ENCODE data around the gene LNPK.
A peak's percentile ranks its signal among the peaks of the same experiment; 100 is the strongest.

LNPK gene

DNA sequence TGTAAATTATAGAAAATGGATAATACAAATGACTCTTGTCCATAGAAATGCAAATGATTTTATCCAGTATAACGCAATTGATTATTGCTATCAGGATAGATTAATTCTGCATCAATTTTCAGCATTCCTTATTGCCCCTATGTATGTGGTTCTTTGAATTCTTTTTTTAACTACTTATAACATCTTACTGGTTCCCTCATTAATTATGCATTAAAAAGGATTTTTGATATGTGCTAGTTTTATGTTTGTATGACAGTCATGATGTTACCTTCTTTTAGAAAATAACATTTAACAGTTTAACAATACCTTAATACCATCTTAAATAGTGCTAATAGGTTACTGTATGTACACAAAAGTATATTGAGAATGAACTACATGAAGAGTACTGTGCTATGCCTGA is 20.0 kb upstream of the LNPK start:
- TF ChIP-seq, protein P1, sequence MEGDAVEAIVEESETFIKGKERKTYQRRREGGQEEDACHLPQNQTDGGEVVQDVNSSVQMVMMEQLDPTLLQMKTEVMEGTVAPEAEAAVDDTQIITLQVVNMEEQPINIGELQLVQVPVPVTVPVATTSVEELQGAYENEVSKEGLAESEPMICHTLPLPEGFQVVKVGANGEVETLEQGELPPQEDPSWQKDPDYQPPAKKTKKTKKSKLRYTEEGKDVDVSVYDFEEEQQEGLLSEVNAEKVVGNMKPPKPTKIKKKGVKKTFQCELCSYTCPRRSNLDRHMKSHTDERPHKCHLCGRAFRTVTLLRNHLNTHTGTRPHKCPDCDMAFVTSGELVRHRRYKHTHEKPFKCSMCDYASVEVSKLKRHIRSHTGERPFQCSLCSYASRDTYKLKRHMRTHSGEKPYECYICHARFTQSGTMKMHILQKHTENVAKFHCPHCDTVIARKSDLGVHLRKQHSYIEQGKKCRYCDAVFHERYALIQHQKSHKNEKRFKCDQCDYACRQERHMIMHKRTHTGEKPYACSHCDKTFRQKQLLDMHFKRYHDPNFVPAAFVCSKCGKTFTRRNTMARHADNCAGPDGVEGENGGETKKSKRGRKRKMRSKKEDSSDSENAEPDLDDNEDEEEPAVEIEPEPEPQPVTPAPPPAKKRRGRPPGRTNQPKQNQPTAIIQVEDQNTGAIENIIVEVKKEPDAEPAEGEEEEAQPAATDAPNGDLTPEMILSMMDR (IDR thresholded peaks at IDR 0.05; ENCODE audit: borderline replicate concordance, insufficient read depth, low read depth, low read length), result no peak
- no peak overlapping the region for H3K4me3 ChIP-seq (ENCODE audit: low read depth, low read length)

- TF ChIP-seq, protein P1 (IDR thresholded peaks at IDR 0.05; ENCODE audit: borderline replicate concordance, insufficient read depth, low read depth, low read length), result no peak
- no peak overlapping the region for H3K4me3 ChIP-seq (ENCODE audit: low read depth, low read length)
Observed at GRCh38 chr2:176020400-176020799, 18.3 kb upstream of the LNPK start.

DNA sequence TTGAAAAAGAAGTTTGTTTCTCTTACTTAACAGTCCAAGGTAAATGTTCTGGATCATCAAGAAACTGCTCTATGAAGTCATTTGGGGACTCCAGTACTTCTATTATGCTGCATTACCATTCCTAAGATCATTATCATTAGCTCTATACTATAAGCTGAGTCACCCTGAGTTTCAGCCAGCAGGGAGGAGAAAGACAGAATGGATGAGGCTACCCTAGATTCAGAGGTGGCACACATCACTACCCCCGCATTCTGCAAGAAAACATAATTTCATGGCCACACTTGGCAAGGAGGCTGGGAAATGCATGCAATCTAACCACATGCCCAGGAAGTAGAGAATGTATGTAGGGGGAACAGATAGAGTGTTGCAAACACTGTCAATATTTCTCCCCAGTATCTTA is 16.6 kb upstream of the LNPK start:
- H3K4me3 ChIP-seq (ENCODE audit: low read depth, low read length), result no peak overlapping the region
- TF ChIP-seq, protein P1 (IDR thresholded peaks at IDR 0.05; ENCODE audit: borderline replicate concordance, insufficient read depth, low read depth, low read length), result no peak

- H3K4me3 ChIP-seq (ENCODE audit: low read depth, low read length), result no peak overlapping the region
- TF ChIP-seq, protein P1 (IDR thresholded peaks at IDR 0.05; ENCODE audit: borderline replicate concordance, insufficient read depth, low read depth, low read length), result no peak
Observed at GRCh38 chr2:176009445-176009844, 7.4 kb upstream of the LNPK start.

GRCh38 chr2:176004934-176005333 is 2.9 kb upstream of the LNPK start:
- TF ChIP-seq, protein P1 (IDR thresholded peaks at IDR 0.05; ENCODE audit: borderline replicate concordance, insufficient read depth, low read depth, low read length), result no peak
- no peak overlapping the region for H3K4me3 ChIP-seq (ENCODE audit: low read depth, low read length)

DNA sequence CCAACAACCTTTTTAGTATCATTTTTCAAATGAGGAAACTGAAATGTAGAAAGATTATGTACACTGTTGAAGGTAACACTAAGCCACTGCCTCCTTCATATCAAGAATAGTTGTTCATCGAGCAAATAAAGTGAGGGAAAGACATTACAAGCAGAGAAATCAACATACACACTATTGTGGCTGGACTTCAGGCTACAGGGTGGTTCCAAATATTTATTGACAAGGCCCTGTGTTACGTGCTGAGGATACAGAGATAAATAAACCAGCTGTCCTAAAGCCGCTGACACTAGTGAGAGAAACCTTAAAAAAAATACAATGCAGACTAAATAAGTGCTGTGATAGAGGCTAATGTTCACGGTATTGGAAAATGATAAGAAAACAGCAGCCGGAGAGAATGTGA is 1.9 kb upstream of the LNPK start:
- H3K4me3 ChIP-seq (ENCODE audit: low read depth, low read length), result no peak overlapping the region
- TF ChIP-seq, protein P1 (IDR thresholded peaks at IDR 0.05; ENCODE audit: borderline replicate concordance, insufficient read depth, low read depth, low read length), result no peak

DNA sequence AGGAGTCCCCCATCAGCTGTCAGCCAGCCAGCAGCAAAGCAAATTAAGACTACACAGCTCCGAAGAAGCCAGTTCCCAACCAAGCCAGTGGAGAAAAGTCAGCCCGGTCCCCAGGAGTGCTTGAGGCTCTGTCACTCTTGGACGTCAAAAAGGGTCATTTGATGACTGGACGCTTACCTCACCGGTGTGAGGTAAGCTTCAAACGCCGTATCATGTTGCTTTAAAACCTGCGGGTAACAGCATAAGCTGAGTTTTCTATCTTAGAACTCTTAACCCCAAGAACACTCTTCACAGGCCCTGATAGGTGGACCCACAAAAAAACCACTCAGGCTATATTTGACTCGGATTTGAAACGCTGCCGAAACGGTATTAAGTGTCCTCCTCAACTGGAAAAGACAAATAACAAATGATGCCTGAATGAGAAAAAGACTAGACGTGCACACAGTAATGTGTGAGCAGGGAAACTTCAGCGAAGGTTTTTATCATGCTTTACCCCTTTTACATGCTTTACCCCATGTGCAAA is 682 bp upstream of the LNPK start:
- TF ChIP-seq, protein P1 (IDR thresholded peaks at IDR 0.05; ENCODE audit: borderline replicate concordance, insufficient read depth, low read depth, low read length), result no peak
- H3K4me3 ChIP-seq (ENCODE audit: low read depth, low read length), result peak overlapping the region; percentile 87

All from GM12875 (cell line).